Kidney epithelial cell (primary cell): ENCODE data around the gene FGGY. TPM values are rescaled to one million over a fixed set of nuclear protein-coding genes. Genes with fewer than 3 reads are reported as not detected.

Experiments
- DNase-seq: peaks from one replicate; pipeline ENCODE4 v3.0.0-alpha.2; 2010; ENCODE audit warnings: low read depth
- H3K27me3 ChIP-seq: 2 replicates; pipeline ENCODE4 v1.6.0; 2011; ENCODE audit warnings: low read length; ENCODE audit not compliant: control insufficient read depth, insufficient read depth
- H3K36me3 ChIP-seq: 2 replicates; pipeline ENCODE4 v1.5.1; 2011; ENCODE audit warnings: low read length; ENCODE audit not compliant: control insufficient read depth, insufficient read depth
- H3K4me3 ChIP-seq: 2 replicates; pipeline ENCODE4 v1.5.1; 2011; ENCODE audit warnings: low read depth, mild to moderate bottlenecking, control low read depth, low read length
- CTCF ChIP-seq: IDR thresholded peaks from 2 replicates; pipeline ENCODE4 v1.5.1; 2011; ENCODE audit warnings: mild to moderate bottlenecking, moderate library complexity, low read length, control low read depth, inconsistent platforms; ENCODE audit not compliant: insufficient read depth, poor library complexity, severe bottlenecking
- total RNA-seq: library from RNA; depleted of rRNA; stranded (reverse); fragments of >200 nt; gene quantifications from 2 replicates; pipeline ENCODE4 v1.2.3, GENCODE V29; 2015

Gene FGGY
- total RNA-seq, 1 donor from 2014 or later: 8.6 TPM

DNA sequence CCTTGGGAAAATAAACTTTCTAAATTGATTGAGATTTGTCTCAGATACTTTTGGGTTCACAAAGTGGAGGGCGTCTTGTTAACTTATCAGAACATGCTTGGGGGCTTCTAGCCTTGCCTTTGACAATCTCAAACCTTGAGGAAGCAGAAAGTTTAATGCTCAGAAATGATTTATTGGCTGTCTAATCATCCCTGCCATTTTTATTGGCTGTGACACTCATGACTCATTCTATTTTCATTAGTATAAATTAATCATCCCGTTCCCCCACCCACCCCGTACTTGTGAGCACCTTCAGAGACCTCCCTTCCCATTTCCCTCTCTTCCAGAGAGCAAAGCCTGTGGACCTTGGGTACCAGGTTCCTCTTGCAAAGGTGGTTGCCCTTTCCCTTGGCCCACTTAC, 87.1 kb downstream of the FGGY start:
- TF ChIP-seq CTCF: no peak
- Histone ChIP-seq H3K4me3 (no peak overlapping the region), H3K36me3 (no peaks in the 10 kb centered on the region), H3K27me3 (no peaks in the 10 kb centered on the region)
- no peak for DNase-seq

GRCh38 chr1:59384443-59384842, 87.5 kb downstream of the FGGY start:
- no peak for TF ChIP-seq CTCF
- no peak overlapping the region for H3K4me3 ChIP-seq
- H3K36me3 ChIP-seq: no peaks in the 10 kb centered on the region
- DNase-seq: no peak
- H3K27me3 ChIP-seq: no peaks in the 10 kb centered on the region

- no peak for DNase-seq
- TF ChIP-seq CTCF: no peak
- H3K4me3 ChIP-seq: no peak overlapping the region
These were observed 91.3 kb downstream of the FGGY start for GRCh38 chr1:59388191-59388590.

GRCh38 chr1:59389847-59390246, 93.0 kb downstream of the FGGY start:
- DNase-seq: no peak
- Histone ChIP-seq H3K4me3 (no peak overlapping the region), H3K36me3 (no peaks in the 10 kb centered on the region), H3K27me3 (no peaks in the 10 kb centered on the region)
- no peak for TF ChIP-seq CTCF

More at GRCh38 chr1:59388191-59388590, 91.3 kb downstream of the FGGY start:
- Histone ChIP-seq H3K36me3 (no peaks in the 10 kb centered on the region), H3K27me3 (no peaks in the 10 kb centered on the region)

- DNase-seq: no peak
- no peak for TF ChIP-seq CTCF
- H3K36me3 ChIP-seq: no peaks in the 10 kb centered on the region
- no peak overlapping the region for H3K4me3 ChIP-seq
- no peaks in the 10 kb centered on the region for H3K27me3 ChIP-seq
These were observed 93.4 kb downstream of the FGGY start for GRCh38 chr1:59390307-59390706.
